ENCODE measurements around the gene POMT1.

- no peak for TF ChIP-seq CTCF (conservative IDR thresholded peaks at IDR 0.05; ENCODE audit: low read length)
- no peak for TF ChIP-seq EZH2phosphoT487 (IDR thresholded peaks at IDR 0.05; ENCODE audit: borderline replicate concordance, low read depth, low read length)
Measured at GRCh38 chr9:131523451-131524435, 21.0 kb downstream of the POMT1 start.
